WI38 (cell line): Measurements from ENCODE around the gene RASL12.

Experiments
- H3K4me3 ChIP-seq: 2 replicates; pipeline ENCODE4 v1.5.1; 2011; ENCODE audit warnings: low read depth, mild to moderate bottlenecking, control low read depth, low read length
- TF ChIP-seq, protein P1 (sequence below): IDR thresholded peaks from 2 replicates; pipeline ENCODE4 v1.5.1; 2012; ENCODE audit warnings: low read depth, mild to moderate bottlenecking, control low read depth, low read length

Gene RASL12

DNA sequence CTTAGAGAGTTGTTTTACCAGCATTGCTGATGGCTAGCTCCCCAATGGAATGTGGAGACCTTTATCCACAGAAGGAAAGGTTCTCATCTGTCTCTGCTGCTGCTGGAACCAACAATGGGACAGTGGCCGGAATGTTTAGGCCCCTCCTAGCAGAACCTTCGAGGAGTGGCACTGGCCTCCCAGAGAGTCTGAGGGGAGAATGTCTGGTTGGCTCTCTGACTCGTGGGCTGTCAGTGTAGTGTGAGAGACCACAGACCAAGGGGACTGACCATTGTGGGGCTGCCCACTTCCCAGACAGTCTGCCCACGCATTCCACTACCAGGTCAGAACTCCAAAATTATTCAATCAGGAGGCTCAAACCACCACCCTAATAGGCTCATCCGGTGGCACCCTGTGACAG lies 5.1 kb downstream of the RASL12 start:
- TF ChIP-seq, protein P1, sequence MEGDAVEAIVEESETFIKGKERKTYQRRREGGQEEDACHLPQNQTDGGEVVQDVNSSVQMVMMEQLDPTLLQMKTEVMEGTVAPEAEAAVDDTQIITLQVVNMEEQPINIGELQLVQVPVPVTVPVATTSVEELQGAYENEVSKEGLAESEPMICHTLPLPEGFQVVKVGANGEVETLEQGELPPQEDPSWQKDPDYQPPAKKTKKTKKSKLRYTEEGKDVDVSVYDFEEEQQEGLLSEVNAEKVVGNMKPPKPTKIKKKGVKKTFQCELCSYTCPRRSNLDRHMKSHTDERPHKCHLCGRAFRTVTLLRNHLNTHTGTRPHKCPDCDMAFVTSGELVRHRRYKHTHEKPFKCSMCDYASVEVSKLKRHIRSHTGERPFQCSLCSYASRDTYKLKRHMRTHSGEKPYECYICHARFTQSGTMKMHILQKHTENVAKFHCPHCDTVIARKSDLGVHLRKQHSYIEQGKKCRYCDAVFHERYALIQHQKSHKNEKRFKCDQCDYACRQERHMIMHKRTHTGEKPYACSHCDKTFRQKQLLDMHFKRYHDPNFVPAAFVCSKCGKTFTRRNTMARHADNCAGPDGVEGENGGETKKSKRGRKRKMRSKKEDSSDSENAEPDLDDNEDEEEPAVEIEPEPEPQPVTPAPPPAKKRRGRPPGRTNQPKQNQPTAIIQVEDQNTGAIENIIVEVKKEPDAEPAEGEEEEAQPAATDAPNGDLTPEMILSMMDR: no peak
- no peak overlapping the region for H3K4me3 ChIP-seq

DNA sequence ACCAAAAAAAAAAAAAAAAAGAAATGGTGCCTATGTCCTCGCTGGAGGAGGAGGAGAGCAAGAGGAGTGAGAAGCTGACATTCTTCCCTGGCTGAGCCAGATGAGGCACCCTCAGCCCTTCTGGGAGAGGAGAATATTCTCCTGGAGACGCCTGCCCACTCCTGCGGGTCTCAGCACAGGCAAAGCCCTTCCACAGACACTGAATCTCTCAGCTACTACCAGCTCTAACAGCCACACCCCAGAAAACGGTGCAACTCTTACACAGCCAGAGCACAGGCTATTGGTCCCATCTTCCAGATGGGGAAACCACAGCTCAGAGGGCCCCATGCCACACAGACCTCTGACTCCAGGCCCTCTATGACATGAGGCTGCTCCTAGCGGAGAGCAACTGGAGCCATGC lies 5.7 kb downstream of the RASL12 start:
- H3K4me3 ChIP-seq: no peak overlapping the region
- TF ChIP-seq, protein P1: no peak

DNA sequence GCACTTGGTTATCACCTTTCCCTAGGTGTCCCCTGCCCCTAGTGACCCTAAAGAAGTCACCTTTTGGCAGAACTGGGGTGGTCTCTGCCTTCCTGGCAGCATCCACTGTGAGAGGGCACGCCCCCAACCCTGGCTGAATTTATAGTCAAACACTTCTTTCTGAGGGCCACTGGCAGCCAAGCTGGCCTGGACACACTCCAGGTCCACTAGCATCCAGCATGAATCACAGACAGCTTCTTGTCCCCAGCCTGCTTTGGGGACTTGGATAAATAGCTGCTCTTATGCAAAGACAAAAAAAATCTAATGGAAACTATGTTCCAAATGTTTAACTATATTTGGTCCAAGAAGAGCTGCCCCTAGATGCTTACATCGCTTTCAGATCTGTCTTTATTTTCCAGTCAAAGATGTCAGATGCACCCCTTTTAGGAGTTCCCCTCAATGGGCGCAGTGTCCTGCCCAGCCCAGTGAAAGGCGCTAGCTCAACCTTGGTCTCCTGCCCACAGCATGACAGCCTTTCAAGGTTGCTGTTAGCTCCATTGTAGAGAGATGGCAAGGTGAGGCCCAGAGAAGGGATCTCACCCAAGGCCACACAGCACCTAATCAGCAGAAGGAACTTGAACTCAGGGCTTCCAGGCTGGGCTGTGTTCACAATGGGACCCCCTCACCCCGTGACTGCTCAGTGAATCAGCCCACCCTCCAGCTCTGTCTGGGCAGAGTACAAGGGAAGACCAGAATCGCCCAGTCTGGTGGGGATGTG lies 7.0 kb downstream of the RASL12 start:
- H3K4me3 ChIP-seq: no peak overlapping the region
- TF ChIP-seq, protein P1: no peak

DNA sequence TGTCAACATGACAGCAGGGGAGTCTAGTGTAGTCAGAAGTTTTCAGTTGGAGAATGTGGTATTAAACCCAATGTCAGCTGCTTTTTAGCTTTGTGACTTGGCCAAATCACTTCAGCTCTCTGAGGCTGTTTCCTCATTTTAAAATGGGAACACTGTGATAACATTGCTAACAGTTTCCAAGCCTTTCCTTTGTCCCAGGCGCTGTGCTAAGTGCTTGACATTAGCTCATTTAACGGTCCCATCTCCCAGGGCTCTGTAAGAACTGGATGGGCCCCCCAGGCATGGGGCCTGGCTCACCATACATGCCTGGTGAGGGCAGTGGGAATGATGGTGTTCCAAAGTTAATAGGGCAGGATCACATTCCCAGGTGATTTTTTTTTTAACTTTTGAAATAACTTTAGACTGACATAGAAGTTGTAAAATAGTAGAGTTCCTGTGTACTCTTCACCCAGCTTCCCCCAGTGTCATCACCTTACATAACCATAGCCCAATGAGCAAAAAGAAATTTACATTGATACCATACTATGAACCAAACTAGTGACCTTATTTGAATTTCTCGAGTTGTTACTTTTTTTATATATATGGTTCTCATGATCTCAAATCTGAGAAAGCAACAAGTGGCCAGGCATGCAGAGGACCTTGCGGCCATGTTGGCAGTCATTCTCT lies 7.7 kb downstream of the RASL12 start:
- H3K4me3 ChIP-seq: no peak overlapping the region
- TF ChIP-seq, protein P1: no peak

DNA sequence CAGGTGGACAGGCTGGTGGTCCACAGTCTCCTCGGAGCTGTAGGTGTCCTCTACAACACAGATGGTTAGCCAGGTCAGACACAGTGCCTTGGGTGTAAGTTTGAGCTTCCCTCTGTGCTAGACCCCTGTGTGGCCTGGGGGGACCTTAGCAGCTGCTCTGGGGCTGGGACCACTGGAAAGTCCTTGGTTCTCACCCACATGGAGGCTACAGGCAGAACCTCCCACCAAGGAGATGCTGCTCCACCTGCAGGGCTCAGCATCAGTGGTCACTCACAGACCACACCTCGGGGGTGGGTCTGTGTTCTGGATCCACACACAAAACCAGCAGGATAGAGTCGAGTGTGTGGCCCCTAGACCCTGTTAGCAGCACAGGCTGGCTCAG lies 8.4 kb downstream of the RASL12 start:
- TF ChIP-seq, protein P1: no peak
- H3K4me3 ChIP-seq: no peak overlapping the region

DNA sequence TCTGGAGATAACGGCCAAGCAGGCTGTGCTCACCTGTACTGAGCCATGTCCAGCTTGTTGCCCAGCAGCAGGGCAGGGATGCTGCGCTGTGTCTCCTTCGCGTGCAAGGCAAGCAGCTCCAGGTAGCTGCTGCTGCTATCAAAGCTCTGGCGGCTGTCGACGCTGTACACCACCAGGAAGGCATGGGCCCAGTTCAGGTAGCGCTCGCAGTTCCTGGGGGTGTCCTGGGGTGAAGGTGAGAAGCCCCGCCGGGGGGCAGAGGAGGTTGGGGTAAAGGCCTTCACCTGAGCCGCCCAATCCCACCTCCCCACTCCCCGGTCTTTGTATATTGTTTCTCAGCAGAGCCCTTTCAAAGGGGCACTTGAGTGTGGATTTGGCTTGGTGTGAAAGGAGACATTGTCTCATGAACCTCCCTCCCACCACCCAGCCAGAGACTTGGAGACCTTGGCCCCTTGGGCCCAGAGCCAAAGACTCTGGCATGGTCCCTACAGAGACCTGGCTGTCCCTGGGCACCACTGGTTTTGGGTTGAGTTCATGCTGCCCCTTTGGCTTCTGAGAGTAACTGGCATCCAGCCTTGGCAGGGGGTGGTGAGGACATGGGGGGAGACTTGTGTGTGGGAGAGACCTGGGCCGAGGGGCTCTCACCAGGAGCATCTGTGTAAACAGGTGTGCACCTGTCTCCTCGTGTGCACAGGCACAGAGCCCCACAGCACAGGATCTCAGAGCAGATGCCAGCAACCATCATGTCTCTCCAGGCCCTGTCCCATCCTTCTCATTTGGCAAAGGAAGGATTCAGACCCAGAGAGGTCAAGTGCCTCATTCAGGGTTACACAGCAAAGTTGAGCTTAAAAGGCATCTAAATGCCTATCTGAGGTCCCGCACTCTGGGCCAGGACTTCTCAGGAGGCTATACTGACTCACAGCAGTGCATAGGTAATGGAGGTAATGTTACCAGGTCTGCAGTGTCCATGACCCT lies 9.1 kb downstream of the RASL12 start:
- TF ChIP-seq, protein P1: no peak
- H3K4me3 ChIP-seq: no peak overlapping the region
